ENCODE data around the gene C16orf89.

The C16orf89 gene

DNA sequence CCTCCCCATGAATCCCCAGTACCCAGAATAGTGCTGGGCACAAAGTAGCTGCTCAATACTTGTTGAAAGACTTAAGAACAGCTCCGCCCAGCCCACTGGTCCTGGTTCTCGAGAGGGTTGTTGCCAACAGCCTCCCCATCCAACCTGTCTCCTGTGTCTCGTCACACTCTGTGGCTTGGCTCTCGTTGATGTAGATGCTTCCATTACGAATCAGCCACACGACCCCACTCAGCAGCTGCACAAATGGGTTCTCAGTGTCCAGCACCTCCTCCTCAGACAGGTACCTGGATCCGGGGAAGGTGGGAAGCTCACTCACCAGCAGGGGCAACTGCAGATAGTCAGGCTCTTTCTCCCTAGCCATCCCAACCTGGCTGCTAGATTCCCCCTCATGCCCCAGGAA is 34.2 kb downstream of the C16orf89 start:
- no peak for DNase-seq (ENCODE audit: low read depth in 1 of 2, low spot score in 1 of 2)

DNA sequence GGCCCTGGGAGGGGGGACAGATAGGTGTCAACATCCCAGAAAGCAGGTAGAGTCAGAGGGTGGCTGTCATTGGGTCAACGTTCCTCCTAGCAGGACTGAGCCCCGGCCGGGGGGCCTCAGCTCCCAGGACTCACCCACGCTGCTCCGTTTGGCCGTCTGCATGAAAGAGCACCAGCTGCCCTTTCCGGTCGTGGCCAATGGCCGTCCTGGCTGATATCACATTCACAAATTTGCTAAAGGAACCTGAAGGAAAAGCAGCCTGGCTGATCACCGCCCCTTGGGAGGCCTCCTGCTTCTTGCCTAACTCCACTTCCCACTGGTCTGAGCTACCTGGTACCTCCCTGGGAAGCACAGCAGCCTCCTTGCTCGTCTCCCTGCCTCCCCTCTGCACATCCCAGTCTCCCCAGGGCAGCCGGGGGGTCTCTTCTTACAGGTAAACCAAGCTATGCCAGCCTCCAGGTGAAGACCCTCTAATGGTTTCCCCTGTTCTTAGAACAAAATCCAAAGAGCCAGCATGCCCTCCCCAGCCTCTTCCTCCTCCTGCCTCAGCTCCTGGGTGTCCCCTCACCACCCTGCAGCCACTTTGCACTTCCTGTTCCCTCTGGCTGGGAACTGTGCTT is 35.4 kb downstream of the C16orf89 start:
- no peak for DNase-seq (ENCODE audit: low read depth in 1 of 2, low spot score in 1 of 2)

DNA sequence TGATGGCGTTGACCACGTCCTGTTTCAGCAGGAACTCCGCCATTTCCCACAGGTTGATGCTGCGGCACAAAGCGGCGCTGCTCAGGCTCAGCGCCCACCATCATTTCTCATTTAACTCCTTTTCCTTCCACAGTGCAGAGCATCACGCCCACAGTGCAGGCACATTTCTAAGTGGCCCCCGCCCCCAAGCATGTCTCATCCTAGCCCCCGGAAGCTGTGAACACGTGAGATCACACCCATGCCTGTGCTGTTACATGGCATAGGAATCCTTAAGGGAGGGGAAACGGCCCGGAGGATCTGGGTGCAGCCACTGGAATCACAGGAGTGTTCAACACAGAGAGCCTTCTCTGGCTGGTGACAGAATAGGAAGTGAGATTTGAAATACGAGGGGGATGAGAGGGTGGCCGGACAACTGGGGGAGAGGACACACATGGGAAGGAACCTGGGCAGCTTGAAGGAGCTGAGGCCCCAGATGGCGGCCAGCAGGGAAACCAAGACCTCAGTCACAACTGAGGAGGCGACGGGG is 36.7 kb downstream of the C16orf89 start:
- no peak for DNase-seq (ENCODE audit: low read depth in 1 of 2, low spot score in 1 of 2)

DNA sequence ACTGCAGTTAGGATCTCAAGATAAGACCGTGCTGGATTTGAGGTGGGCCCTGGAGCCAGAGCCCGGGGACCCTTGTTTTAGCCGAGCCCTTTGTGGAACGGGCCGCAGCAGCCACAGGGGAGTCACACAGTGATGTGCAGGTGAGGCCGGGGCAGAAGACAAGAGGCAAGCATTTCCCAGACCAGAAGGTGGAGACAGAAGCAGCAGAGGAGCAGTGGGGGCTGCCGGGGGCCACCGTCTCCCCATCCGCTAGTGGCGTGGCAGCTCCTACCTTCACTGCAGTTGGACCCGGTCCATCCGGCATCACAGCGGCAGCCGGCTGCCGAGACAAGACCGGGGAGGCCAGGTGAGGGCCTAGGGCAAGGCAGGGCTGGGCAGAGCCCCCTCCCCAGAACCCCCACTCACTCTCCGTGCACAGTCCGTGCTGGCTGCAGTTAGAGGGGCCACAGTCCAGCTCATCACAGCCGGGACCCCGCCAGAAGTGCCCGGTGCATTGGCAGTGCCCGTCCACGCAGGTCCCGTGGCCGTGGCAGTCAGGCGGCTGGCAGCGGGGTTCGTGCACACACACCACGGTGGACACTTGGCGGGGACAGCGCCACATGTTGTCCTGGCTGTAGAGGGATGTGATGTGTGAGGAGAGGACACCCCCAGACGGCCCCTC is 38.1 kb downstream of the C16orf89 start:
- DNase-seq (ENCODE audit: low read depth in 1 of 2, low spot score in 1 of 2), result no peak

GRCh38 chr16:5027086-5027485 is 38.7 kb downstream of the C16orf89 start:
- no peak for DNase-seq (ENCODE audit: low read depth in 1 of 2, low spot score in 1 of 2)

DNA sequence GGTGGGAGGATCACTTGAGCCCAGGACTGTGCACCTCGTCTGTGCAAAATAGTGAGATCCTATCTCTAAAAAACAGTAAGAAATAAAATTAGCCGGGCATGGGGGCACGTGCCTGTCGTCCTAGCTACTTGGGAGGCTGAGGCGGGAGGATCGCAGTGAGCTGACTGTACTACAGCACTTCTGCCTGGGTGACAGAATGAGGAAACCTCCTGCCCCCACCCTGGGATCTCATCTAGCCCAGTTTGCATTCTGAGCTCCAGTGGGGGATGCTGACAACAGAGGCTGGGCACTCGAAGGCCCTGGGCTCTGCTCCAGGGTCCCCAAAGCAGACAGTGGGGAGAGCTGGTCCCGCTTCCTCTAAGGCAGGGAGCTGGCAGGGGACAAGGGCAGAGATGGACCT is 39.1 kb downstream of the C16orf89 start:
- DNase-seq (ENCODE audit: low read depth in 1 of 2, low spot score in 1 of 2), result no peak

DNA sequence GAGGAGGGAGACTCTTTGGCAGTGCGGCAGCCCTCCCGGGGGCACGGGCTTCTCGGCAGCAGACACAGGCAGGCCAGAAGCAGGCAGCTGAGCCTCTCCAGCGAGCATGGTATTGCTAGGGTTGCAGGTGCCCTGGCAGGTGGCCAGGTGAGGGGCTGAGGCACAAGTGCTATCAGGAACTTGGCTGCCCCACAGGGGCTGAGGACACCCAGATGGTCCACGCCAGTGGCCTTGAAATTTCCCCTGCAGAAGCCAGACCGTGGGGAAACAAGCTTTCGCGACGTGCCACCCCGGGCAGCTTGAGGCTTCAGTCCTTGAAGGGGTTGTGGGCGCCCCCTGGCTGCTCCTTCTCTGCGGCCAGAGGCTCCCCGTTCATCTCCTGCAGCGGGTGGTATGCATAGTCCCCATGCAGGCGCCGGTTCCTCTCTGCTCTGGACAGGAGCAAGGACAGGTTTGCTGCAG is 40.6 kb downstream of the C16orf89 start:
- DNase-seq (ENCODE audit: low read depth in 1 of 2, low spot score in 1 of 2), result no peak

- no peak for DNase-seq (ENCODE audit: low read depth in 1 of 2, low spot score in 1 of 2)
These were observed 41.1 kb downstream of the C16orf89 start for GRCh38 chr16:5024632-5025031.

DNA sequence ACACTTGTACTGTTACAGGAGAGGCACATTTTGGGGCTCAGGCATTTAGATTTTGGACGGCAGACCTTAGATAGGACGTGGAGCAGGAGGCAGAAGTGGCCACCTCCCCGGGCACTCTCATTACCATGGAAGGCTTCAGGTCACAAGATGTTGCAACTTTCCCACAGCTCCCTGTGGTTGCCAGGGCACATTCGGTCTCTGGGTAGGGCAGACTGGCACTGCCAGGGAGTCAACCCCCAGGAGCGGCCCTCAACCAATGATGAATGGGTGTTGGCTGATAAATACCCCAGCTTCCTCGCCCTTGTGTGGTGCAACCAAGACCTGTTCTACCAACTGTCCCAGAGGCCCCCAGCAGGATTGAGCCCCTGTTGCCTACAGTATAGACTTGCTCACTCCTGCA is 43.2 kb downstream of the C16orf89 start:
- DNase-seq (ENCODE audit: low read depth in 1 of 2, low spot score in 1 of 2), result no peak

DNA sequence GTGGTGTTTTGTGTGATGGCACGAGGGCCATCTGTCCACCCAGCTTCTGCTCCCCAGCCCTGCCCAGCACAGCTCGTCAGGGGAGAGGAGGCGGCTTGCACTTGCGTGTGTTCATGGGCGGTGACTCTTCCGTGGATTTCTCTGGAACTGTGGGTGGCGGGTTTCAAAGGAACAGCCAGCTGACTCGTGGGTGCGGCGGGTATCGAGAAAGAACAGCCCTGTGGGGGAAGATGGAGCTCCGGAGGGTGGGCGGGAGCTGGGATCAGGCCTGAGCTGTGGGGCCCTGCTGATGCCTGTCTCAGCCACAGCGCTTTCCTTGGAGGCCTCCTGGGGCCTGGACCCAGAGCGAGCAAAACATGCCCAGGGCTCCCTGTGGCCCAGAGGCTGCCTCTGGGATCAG is 45.2 kb downstream of the C16orf89 start:
- no peak for DNase-seq (ENCODE audit: low read depth in 1 of 2, low spot score in 1 of 2)

DNA sequence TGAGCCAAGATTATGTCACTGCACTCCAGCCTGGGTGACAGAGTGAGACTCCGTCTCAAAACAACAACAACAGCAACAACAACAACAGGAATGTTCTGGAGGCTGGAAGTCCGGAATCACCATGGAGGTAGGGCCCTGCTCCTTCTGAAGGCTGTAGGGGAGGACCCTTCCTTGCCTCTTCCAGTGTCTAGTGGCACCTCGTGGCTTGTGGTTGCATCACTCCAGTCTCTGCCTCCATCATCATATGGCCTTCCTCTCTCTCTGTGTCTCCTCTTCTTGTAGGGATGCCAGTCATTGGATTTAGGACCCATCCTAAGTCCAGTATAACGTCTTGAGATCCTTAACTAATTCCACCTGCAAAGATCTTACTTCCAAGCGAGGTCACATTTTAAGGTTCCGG is 46.0 kb downstream of the C16orf89 start:
- DNase-seq (ENCODE audit: low read depth in 1 of 2, low spot score in 1 of 2), result no peak

- DNase-seq (ENCODE audit: low read depth in 1 of 2, low spot score in 1 of 2), result no peak
These were observed 47.0 kb downstream of the C16orf89 start for GRCh38 chr16:5018793-5019192.

DNA sequence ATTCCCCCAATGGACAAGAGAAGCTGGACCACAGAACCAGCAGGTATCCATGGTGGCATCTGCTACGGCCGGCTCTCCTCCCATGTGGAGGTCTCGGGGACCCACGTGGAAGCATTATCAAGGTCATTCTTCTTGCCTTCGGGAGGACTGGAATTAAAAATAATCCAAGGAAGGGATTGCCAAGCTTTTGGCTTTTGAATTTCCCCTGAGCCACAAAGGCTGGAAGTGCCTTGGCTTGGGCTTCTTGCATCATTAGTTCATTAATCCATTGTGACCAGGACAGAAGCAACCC is 48.1 kb downstream of the C16orf89 start:
- DNase-seq (ENCODE audit: low read depth in 1 of 2, low spot score in 1 of 2), result no peak

DNA sequence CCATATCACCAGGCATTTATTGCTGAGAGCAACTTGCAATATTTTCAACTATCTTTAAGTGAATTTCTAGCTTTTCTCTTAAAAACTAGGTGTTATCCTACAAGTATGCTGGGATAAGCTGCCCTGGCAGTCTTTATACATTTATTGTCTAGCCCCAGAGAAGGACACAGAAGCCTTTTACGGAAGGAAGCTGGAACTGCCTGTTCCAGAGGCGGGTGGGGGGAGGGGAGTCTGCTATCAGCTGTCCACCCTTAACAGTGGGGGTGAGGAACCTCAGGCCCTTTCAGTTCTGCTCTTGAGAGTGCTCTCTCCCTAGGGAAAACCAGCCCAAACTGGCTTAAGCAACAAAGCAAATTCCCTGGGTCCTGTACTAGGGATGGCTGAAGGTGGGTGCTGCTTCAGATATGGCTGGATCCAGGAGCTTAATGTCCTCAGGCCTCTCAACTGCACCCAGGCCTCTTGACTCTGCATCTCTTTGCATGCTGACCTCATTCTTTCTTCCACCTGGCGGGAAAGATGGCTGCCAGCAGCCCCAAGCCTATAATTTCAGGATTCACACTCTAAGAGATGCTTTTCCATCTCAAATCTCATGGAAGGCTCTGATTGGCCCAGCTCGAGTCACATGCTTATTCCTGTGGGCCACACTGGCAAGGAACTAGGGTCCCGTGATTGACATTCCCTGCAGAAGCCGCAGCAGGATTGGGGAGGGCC is 48.6 kb downstream of the C16orf89 start:
- no peak for DNase-seq (ENCODE audit: low read depth in 1 of 2, low spot score in 1 of 2)

- no peak for DNase-seq (ENCODE audit: low read depth in 1 of 2, low spot score in 1 of 2)
These were observed 49.9 kb downstream of the C16orf89 start for GRCh38 chr16:5015887-5016286.

GRCh38 chr16:5015351-5015750 is 50.4 kb downstream of the C16orf89 start:
- DNase-seq (ENCODE audit: low read depth in 1 of 2, low spot score in 1 of 2), result no peak

DNA sequence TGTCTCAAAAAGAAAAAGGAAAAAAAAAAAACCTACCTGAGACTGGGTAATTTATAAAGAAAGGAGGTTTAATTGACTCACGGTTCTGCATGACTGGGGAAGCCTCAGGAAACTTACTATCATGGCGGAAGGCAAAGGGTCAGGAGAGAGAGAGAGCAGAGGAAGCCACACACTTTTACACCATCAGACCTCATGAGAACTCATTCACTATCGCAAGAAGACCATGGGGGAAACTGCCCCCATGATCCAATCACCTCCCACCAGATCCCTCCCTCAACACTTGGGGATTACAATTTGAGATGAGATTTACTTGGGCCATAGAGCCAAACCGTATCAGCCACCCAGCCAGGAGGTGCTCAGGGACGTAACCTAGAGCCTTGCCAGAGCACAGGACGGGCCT is 52.9 kb downstream of the C16orf89 start:
- no peak for DNase-seq (ENCODE audit: low read depth in 1 of 2, low spot score in 1 of 2)

DNA sequence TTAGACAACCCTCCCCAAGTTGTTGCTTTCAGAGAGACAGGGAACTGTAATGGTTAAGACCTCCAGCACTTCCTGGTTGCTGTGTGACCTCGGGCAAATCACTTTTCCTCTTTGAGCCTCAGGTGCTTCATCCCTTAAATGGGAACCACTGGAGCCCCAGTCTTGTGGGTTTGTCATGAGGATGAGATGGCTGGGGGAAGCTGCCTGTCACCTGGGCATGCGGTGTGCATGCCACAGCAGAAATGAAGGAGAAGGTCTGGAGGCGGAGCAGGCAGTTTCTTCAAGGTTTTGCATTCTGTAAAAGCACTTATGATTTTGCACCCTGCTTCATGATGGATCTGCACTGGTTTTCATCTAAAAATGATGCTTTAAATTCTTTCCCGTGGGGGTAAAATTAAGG is 54.1 kb downstream of the C16orf89 start:
- no peak for DNase-seq (ENCODE audit: low read depth in 1 of 2, low spot score in 1 of 2)

GRCh38 chr16:5010576-5011329 is 55.0 kb downstream of the C16orf89 start:
- no peak for DNase-seq (ENCODE audit: low read depth in 1 of 2, low spot score in 1 of 2)

GRCh38 chr16:5008311-5008731 is 57.4 kb downstream of the C16orf89 start:
- DNase-seq (ENCODE audit: low read depth in 1 of 2, low spot score in 1 of 2), result no peak

DNA sequence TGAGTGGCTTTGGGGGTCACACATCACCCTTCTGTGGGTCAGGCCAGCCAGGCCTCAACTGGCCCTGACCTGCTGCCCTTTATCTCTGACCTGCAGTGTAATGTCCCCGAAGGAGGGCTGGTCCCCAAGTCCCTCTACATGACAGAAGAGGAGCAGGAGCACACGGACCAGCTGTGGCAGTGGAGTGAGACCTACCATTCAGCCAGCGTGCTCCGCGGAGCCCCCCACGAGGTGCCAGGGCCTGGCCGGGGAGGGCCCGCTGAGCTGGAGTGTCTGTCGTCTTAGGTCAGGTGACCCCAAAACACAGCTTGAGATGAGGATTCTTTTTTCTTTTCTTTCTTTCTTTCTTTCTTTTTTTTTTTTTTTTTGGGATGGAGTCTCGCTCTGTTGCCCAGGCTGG is 58.5 kb downstream of the C16orf89 start:
- DNase-seq (ENCODE audit: low read depth in 1 of 2, low spot score in 1 of 2), result no peak

All from activated T-helper 1 cell treated with anti-CD3 and anti-CD28 coated beads, Interleukin-2, amount 50 U/mL, for 16 hours (primary cell).